ENCODE results near the gene ST13.
"Not testable (repeated sequence)": the region's sequence is repeated elsewhere in the genome, so short reads cannot be mapped to it uniquely, and the experiment has no call there.

Gene ST13

GRCh38 chr22:40781749-40782148, 74.7 kb downstream of the ST13 start:
- not testable (repeated sequence) for DNase-seq (ENCODE audit: low spot score)
